Measurements from ENCODE around the gene ABHD8.
"Not testable (repeated sequence)": the region's sequence is repeated elsewhere in the genome, so short reads cannot be mapped to it uniquely, and the experiment has no call there.

ABHD8 gene

DNA sequence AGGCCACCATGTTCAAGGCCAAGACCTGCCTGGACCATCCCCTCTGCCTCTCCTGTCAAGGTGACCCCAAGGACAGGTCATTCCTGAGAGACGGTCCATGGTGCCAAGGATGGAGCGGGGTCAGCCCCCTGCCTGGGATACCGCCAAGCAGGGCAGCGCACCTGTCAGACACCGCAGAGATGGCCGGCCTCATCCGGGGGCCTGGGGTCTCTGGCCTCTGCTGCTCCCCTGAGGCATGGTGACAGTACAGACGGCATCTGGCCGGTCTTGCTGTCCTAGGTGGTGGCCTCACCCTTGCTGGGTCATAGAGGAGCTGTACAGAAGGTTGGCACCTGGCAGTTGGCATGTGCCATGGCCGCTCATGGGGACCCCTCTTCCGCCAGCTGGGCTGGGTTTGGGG is 17.2 kb upstream of the ABHD8 start:
- no peak for DNase-seq

DNA sequence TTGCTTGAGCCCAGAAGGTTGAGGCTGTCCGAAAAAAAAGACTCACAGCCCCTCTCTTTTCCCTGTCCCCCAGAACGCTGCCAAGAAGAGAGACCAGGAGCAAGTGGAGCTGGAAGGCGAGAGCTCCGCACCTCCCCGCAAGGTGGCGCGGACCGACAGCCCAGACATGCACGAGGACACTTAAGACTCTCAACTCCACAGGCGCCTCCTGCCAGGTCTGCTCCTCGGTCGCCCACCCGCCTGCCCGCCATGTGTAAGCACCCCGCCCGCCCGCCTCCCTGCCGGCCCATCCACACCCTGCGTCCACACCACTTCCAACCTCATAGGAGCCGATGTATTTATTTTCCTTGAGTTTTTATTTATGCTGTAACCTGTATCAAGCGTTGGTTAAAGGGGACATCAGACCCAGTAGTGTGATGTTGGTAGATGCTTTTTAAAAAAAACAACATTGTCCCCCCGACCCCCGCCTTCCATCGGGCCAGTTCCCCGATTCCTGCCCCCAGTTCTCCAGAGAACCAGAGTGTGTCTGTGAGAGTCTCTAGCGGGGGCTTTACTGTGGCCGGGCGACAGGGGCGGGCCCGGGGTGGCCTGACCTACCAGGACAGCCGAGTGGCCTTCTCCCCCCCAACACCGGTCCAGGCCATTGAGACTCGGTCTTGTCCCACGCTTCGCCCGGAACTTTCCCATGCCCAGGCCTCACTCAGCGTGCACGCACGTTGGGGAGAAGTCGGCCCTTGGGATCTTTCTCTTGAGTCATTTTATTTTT is 16.4 kb upstream of the ABHD8 start:
- DNase-seq = no peak

DNA sequence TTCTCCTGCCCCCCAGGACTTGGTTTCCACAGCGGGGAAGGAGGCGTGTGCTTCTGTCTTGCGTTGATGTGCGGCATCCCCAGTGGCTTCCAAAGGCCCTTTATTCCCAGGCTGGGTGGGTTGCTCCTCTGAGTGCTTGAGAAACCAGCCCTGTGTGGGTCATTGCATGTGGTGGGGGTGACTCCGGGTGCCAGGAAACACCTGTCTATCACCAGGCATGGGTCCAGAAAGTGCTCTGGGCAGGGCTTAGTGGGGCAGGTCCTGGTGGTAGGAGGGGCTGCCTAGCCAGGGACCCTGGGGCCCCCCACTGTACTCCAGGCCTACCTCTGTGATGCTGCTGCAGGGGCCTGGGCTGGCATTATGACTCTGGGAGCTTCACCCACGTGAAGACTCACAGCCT is 15.7 kb upstream of the ABHD8 start:
- DNase-seq = no peak

DNA sequence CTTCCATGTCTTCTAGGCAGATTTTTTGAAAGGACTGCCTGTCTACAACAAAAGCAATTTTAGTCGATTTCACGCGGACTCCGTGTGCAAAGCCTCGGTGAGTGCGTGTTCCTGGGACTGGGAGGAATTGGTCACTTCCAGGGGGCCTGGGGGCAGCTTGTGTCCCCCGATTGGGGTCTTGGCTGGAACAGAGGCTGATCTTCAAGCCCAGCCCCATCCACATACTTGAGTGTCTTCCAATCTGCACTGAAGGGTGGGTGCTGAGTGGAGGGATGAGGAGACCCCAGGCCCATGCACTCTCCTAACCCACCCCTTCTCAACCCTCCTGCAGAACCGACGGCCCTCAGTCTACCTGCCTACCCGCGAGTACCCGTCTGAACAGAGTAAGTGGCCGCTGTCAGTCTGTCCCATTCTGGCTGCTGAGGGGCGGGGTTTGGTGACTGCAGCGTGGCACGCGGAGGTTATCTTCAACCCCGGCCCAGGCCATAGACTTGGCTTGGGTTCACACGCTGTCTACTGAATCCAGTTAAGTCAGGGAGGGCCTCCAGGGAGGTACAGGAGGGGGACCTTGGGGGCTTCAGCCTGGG is 10.9 kb upstream of the ABHD8 start:
- DNase-seq = no peak

DNA sequence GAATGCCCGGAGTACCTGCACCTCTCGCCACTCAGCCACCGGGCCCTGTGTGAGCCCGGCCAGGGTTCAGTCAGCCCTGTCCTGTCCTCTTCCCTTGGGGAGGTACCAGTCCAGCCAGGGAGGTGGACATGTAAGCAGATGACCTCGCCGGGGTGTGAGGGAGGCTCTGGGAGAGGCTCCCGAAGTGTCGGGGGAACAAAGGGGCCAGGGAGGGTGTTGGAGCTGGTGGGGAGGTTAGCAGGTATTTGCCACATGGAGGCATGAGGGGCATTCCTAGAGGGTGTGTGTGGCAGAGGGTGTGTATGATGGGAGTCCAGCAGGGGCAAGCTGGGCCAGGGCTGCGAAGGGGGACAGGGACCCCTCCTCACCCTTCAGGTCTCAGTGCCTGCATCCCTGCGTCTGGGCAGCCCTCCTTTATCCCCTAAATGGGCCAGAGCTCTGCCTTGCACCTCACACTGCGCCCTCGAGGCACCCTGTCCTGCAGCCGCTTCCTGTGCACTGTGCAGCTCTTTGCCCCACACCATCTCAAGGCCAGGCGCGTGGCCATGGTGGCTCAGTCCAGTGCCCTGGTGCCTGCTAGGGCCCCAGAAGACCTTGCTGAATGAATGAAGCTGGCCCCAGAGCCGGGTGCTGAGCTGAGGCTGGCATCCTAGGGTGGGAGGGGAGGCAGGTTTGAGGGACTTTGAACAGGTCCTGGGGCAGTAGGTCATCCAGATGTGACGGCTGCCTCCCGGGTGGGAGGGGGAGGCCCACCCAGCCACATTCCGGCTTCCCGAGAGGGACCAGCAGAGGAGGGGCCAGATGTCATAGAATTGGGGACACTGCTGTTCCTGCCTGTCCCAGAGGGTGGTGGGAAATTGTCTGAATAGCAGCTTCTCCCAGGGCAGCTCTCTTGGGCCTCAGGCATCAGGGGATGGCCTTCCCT is 9.2 kb upstream of the ABHD8 start:
- no peak for DNase-seq

DNA sequence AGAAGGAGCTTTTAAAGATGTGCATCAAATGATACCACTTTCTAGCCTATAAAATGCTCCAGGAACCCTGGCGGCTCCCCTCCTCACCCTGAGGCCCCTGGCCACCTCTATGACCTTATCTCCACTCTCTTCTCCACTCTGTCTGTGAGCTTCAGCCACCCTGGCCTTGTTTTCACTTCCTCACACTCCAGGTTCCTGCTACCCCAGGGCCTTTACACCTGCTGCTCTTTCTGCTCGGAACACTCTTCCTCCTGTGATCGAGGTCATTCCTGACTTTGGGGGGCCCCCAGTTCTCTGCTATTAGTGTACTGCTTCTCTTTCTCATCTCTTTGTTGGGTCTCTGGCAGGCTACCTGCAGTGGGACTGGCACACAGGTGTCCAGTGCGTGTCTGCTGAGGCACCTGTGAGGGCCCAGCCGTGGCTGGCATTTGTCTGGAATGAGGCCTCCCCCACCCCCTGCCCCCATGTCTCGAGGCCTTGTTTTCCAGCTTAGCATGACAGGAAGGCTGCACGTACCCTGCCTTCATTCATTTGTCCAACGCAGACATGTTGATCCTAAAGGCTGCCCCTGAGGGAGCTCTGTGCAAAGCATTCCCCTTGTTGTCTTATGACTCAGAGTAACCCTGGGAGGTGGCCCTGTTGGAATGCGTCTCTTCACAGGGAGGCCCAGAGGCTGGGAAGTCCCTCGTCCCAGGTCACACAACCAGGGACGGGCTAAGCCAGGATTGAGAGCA is 8.4 kb upstream of the ABHD8 start:
- DNase-seq = no peak

DNA sequence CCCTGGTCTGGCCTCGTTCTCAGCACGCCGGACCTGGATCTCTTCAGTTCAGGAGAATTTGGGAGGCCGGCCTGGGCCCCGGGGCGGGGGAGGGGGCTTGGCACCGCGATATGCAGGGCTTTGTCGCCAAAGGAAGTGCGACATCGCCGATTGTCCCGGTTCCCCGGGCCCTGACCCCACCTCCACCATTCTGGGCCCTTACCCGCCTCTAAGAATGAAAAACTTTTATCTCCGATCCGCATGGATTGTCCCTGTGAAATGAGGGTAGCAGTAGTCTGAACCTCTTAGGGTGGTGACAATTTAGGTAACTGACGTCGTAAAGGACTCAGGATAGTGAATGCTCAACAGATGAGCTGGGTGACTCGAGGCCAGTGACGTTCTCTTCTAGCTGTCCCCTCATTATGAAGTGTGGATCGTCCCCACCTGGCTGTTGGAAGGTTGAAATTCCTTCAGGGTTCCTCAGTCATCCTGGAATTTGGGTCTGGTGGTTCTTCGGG is 6.8 kb upstream of the ABHD8 start:
- DNase-seq = no peak

DNA sequence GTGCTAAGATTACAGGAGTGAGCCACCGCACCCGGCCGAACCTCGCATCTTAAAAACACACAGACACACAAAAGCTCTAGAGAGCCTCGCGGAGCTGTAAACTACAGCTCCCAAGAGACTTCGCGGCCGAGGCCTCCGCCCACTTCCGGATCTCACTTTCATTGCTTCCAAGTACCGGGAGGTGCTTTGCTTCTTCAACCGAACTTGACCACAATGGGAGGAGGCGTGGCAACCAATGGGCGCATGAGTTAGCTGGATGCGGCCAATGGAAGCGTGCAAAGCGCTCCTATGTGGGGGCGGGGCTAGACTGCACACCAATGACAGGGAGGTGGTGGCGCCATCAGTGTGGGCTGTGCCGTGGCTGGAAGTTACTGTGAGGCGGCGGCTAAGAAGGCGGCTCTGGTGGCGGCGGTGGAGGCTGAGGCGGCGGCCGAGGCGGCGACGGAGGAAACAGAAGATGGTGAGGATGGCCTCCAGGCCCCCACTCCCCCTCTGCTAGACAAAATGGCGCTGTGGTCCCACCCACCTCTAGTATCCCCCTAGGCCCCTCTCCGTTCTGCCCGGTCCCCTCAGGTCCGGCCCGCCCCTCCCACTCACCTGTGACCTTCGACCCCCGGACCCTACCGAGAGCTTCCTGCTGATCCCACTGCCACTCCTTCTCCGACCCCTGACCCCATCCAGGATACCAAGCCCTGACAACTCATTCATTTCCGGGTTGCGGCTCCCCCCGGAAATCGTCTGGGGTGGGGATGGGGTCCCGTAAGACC is 6.2 kb upstream of the ABHD8 start, which contains the start of gene DDA1:
Gene DDA1, plus strand, starts transcription at position 366 of the 767 bp plus-strand sequence. Its CDS starts 92 bp downstream, at position 458.
- peak; percentile 99 for DNase-seq

DNA sequence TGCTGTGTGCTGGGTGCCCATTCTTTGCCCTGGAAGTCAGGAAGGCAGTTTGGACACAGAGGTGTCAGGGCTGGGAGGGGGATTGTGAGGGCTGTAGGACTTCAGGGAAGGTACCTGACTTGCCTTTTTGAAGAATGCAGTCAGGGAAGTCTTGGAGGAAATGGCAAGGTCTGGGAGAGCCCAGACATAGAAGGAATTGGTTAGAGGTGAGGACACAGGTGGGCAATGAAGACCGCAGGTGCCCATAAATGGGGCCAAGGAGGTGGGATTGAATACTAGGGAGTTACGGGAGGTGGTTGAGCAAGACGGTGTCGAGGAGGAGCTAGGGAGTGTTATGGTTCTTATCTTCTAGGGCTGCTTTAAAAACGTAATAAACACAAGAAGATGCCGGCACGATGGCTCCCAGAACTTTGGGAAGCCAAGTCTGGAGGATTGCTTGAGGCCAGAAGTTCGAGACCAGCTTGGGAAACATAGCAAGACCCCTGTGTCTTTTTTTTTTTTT is 4.7 kb upstream of the ABHD8 start:
- no peak for DNase-seq

DNA sequence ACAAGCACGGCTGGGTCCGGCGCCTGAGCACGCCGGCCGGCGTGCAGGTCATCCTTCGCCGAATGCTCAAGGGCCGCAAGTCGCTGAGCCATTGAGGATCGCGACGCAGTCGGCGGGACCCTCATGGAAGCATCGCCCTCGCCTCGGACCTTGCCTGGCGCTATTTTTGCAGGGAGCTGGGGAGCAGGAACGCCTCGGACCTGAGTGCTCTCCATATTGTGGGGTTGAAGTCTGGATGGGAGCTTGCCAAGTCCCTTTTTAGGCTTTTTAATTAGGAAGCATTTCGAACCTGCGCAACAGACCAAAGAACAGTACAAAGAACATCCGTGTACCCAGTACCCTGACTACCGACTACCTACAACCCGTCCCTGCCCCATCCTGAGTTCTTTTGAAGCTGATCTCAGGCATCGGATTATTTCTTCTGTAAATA is 3.1 kb upstream of the ABHD8 start:
- DNase-seq = no peak

- peak; percentile 99 for DNase-seq
These were observed 2.5 kb upstream of the ABHD8 start, which contains the start of gene MRPL34 for GRCh38 chr19:17305517-17306284. MRPL34 (plus strand) TSS chr19:17305872; CDS start chr19:17305893, 21 bp downstream.

DNA sequence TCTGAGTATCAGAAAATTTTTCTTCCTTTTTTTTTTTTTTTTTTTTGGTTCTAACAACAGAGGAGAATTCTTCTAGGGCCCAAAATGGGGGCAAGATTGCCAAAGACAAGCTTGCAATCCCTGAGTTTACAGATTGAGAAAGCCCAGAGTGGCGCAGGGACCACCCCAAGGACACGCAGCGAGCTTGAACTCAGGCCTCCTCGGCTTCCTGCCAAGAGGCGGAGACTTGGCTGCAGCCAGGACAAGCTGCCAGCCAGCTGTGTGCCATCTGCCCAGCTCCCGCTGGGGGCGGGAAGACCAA is 1.9 kb upstream of the ABHD8 start:
- no peak for DNase-seq

- DNase-seq = no peak
These were observed 1.4 kb upstream of the ABHD8 start for GRCh38 chr19:17304386-17305215.

- DNase-seq = no peak
These were observed 679 bp upstream of the ABHD8 start for GRCh38 chr19:17303940-17304267.

DNA sequence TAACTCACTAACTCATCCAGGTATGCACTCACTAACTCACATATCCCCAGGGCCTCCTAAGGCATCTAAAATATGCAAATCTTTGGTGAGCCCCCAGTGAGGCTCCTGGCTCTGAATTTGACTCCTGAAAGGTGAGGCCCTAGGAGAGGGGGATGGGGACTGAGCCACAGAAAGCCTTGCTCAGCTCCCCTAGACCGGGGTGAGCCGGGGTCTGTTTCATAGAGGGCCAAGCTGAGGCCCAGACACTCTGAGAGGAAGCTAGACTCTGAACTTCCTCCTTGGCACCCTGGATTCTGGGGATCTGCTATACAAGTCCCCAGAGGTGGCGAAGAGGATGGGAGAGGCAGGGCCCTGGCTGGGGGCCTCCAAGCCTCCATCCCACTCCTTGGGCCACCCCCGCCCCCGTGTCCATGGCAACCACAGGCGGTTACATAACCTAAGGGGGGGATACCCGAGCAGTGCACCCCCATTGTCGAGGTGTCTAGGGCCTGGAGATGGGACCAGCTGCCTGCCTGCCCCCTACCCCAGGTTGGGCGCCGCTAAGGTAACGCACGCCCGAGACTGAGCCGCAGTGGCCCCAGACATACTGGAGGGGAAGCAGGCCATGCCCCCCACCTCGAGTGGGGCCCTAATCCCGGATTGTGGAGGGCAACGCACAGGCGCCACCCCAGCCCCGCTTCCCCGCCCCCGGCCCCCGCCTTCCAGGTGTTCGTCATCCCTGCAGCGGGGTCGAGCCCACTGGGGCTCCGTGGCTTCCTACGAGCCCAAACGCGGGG is 646 bp downstream of the ABHD8 start:
- no peak for DNase-seq

GRCh38 chr19:17300992-17301619 is 2.1 kb downstream of the ABHD8 start:
- DNase-seq = no peak

DNA sequence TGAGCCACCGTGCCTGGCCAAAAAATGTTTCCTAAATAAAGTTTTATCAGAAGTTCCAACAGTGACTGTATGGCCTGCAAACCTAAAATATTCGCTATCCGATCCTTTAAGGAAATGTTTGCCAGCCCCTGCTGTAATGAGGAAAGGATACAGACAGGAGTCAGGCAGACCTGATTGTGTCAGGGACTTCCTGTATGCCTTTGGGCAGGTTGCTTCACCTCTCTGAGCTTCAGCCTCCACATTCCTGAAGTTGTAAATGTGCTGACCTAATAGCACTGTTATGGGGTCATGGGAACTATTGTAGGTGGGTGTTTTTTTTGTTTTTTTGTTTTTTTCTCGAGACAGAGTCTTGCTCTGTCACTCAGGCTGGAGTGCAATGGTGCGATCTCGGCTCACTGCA is 6.2 kb downstream of the ABHD8 start:
- no peak for DNase-seq

- DNase-seq = no peak
These were observed 7.0 kb downstream of the ABHD8 start for GRCh38 chr19:17296273-17296672.

DNA sequence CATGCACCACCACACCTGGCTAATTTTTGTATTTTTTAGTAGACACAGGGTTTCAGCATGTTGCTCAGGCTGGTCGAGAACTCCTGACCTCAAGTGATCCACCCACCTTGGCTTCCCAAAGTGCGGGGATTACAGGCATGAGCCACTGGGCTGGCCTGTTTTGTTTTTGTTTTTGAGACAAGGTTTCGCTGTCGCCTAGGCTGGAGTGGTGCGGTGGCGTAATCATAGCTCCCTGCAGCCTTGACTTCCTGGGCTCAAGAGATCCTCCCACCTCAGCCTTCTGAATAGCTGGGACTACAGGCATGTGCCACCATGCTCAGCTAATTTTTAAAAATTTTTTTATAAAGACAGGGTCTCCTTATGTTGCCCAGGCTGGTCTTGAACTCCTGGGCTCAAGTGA is 7.7 kb downstream of the ABHD8 start:
- not testable (repeated sequence) for DNase-seq

All from NCI-H510A treated with DMSO at 0.1 percent for 48 hours (cell line).